CD4-positive, alpha-beta T cell treated with Interleukin-17A for 1 hour (primary cell): ENCODE results near the gene AGBL5.
"Not testable (repeated sequence)": the region's sequence is repeated elsewhere in the genome, so short reads cannot be mapped to it uniquely, and the experiment has no call there.

Source experiments
- DNase-seq: peaks from one replicate; pipeline ENCODE4 v3.0.0-alpha.2; 2020

The AGBL5 gene

DNA sequence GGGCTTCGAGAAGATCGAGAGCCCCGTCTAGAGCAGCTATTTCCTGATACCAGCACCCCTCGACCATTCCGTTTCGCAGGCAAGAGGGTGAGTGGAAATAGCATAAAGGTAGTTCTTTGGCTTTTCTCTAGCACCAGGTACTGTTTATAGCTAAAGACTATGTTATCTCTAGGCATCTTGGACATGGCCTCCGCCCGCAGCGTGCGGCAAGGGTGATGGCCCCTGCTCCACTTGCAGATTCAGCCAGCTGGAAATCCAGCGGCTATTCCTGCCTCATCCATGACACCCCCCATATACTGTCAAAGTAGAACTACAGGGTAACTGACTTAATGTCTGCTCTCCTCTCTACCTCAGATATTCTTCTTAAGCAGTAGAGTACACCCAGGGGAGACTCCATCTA is 3.3 kb downstream of the AGBL5 start:
- no peak for DNase-seq

DNA sequence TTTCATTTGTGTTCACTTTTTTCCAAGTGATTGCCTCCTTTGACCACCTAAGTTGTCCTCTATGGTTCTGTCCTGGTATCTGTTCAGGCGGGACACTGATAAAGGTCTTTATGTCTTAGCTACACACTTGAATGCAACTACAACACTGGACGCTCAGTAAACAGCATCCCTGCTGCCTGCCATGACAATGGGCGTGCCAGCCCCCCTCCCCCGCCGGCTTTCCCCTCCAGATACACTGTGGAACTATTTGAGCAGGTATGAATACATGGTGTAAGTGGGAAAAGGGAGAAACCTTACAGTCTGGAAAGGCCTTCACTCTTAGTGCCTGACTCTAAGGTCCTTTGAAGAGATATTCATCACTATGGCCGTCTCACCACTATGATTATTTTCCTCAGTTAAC is 5.7 kb downstream of the AGBL5 start:
- DNase-seq: no peak

DNA sequence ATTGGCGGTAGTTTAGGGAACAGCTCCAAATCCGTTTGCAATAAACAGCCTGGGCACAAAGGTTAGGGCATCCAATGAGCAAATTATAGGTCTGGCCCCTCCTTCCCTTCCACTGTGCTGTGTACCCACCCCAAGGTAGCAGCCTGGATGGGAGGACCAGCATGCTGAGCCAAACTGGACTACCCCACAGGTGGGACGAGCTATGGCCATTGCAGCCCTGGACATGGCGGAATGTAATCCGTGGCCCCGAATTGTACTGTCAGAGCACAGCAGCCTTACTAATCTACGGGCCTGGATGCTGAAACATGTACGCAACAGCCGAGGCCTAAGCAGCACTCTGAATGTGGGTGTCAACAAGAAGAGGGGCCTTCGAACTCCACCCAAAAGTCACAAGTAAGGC is 6.7 kb downstream of the AGBL5 start:
- DNase-seq: no peak

DNA sequence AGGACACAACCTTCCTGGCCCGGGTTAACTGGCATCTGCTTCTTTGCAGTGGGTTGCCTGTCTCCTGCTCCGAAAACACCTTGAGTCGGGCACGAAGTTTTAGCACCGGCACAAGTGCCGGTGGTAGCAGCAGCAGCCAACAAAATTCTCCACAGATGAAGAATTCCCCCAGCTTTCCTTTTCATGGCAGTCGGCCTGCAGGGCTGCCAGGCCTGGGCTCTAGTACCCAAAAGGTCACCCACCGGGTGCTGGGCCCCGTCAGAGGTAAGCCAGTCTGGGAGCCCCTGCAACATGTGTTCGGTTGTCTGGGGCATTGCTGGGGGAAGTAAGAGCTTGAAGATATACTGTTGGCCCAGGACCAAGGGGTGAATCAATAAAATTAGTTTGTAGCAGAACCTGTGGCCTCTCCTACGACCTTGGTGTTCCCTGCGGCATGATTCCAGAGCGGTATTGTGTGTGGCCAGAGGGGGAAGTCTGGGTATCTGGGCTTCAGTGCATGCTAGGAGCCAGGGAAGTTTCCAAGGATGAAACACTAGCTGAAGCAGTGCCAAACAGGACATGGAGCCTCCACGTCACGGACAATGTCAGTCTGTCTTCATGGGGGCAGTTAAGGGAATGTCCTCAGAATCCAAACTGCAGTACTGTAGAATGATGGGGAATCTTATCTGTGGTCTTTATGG is 7.8 kb downstream of the AGBL5 start:
- DNase-seq: no peak

DNA sequence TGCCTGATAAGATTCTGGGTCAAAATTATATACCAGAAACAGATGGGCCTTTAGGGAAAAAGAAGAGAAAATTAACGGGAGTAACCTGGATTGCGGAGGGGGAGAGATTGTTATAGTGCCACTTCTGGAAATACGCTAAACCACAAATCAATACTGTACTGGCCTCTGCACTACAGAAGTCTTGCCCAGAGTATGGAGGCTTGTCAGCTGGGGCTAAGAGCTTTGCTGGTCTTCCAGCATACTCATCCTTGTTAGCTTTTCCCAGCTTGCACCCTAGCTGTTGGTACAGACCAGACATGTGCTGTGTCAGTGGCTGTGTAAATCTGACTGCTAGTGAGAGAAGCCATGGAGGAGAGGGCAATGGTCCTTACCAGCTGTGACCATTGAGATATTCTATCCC is 8.9 kb downstream of the AGBL5 start:
- DNase-seq: no peak

DNA sequence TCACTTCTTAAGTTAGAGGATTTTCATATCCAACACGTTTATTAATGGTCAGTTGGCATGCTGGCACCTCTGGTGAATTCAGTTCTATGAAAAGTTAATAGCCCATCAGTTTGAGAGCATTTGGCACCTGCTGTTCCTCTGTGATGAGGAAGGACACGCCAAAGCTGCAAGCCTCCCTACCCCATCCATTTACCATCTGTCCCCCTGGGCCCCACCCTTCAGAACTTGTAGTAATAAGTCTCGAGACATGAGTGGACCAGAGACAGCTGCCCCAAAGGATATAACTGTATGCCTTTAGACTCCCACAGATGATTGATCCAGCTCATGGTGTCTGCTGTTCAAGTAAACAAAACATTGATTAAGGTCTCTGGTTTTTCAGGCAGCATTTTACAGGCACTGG is 13.7 kb downstream of the AGBL5 start:
- no peak for DNase-seq

DNA sequence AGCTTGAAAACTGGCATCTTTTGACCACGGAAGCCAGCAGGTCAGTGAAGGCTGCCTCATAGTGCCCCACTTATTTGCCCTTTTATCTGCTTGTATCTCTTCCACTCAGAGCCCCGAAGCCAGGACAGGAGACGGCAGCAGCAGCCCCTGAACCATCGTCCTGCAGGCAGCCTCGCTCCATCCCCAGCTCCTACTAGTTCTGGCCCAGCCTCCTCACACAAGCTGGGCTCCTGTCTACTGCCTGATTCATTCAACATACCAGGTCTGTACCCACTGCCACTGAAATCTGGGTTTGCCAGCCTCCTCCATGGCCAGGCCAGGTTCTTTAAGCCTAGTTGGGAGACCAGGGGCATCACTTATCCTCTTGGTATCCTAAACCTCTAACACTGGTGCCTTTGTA is 15.9 kb downstream of the AGBL5 start:
- no peak for DNase-seq

DNA sequence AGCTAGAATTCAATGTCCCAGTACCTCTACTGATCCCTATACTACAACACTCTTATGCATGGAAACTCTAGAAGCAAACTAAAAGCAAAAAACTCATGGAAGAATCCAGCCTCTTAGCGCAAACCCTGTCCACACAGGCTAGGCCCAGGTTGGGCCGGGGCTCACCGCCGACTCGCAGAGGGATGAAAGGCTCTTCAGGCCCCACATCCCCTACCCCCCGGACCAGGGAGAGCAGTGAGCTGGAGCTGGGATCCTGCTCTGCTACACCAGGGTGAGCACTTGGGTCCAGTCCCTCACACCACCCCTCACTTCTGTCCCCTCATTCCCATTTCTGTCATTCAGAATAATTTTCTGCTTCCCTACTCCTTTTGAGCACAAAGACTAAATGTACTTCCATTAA is 18.0 kb downstream of the AGBL5 start:
- DNase-seq: no peak

DNA sequence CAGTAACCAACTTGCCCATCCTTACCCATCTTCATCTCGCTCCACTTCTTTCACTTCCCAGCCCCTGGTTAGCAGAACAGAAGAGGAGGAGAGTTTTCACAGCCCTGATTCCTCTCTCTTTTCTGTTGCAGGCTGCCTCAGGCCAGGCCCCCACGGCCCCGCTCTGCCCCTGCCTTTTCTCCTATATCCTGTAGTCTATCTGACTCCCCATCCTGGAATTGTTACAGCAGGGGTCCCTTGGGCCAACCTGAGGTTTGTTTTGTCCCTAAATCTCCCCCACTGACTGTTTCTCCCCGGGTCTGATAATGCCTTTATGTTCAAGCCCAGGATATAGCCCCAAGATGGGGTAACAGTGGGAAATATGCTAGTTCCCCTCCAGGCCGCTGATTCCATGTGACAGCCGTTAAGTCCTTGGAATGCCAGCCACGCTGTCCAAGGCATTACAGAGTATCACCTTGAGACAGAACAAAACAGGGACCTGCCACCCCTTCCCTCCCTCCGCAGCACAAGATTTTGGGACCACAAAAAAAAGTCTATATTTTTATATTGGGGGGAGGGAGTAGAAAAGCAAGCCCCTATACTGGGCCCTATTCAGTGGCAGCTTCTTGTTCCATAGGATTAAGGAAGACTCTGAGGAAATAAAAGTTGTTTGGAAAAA is 18.6 kb downstream of the AGBL5 start:
- no peak for DNase-seq

DNA sequence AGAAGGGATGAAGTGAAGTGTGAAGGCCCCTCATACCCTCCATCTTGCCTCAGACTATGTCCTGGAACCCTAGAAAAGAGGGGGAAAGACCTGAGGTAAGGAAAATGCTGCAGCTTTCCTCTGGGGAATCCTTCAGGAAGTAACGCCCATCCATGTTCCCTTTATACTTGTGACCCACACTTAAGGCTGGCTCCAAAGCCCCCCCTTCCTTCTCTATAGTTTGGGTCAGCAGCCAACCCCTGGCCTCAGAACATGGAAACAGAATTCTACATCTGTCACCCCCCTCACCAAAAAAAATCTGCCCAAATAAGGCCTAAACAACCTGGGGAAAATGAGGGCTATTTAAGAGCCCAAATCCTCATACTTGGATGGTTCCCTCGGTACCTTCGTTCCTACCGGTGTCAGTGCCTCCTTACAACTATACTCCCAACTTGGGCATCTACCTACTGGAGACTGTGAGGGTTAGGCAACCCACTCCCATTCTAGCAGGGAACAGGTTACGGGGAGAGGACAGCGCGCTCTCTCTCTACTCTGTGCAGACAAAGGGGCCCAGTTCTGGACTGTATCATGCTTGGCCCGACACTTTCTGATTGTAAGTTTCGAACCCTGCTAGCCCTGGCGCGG is 19.3 kb downstream of the AGBL5 start:
- no peak for DNase-seq

DNA sequence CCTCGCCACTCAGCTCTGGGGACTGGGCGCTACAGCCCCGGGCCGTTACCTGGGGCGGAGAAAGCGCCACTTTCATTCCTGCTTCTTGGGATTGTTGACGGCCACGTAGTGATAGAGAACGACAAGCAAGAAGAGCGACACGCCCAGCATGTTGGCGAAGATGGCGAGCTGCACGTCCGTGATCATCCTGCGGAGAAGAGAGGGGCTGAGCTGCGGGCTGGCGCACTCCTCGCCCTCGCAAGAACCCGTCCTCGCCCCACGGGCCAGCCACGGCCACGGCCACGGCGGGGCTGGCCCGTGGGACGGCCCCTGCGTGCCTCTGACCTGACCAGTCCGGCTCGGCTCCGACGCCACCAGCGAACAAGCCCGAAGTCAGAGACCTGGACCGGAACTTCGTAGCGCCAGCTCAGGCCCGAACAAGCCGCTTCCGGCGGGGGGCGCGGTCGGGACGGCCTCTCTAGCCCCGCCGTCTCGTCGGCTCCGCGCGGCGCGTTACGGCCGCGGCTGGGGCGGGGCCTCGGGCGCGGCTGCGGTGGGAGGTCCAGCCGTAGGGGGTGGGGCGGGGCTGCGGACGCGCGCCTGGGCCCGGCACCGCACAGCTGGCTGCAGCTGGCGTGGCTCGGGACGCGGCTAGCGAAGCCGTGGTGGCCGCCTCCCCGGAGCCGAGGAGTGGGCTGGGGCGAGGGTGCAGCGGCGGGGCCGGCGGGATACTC is 20.0 kb downstream of the AGBL5 start, which contains the start of gene OST4:
OST4 (minus strand) TSS at position 378 of the 713 bp plus-strand sequence.
- DNase-seq: peak; percentile 91

DNA sequence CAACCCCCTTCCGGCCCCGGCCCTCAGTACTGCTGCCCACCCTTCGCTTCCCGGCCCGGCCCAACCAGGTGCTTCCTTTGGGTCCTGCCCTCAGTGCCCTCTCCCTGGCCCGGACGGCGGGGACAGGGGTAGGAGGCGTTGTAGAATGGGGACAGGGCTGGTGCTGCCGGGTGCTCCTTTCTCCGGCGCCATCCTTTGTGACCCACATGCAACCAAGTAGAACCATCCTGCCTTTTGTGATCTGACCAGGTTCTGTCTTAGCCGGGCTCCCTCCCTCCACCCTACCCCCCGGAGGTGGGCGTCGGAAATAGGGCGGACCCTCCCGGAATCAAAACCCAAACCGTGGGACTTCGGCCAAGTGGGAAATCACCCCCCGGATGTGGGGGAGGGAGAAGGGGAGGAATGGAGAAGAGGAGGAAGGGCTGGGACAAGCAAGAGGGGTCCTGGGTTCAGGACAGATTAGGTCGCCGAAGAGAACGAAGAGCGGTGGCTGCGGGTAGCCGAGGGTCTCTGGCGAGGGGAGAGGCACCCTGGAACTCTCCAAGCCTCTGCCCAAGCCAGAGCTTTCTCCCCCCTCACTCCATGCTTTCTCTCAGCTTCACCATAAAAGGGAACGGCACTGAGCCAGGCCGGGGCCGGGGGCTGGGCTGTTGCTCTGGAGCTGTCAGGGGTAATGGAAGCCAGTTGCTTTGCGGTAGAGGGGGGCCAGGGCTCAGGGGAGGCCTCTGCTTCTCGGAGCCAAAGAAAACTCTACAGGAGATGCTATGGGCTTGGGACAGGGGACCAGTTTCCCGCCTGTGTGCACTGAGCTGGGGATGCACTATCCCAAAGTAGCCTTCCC is 20.7 kb downstream of the AGBL5 start:
- peak; percentile 36 for DNase-seq

DNA sequence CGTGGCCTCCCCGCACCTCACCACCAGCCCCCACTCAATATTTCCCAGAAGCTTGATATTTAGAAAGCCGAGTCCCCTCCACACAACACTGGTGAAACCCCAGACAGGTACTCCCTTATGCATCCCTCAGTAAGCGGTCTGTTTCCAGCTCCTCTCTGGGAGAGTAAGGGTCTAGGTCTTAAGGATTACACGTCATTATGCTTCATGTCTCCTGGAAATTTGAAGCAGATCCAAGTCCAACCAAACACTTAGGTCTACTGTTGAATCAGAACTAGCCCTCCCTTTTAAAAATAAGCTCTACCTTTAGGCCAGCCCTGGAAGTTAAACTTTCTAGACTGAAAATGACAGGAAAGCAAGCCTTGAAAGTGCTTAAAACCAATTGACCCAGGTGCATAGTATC is 21.5 kb downstream of the AGBL5 start:
- DNase-seq: no peak

DNA sequence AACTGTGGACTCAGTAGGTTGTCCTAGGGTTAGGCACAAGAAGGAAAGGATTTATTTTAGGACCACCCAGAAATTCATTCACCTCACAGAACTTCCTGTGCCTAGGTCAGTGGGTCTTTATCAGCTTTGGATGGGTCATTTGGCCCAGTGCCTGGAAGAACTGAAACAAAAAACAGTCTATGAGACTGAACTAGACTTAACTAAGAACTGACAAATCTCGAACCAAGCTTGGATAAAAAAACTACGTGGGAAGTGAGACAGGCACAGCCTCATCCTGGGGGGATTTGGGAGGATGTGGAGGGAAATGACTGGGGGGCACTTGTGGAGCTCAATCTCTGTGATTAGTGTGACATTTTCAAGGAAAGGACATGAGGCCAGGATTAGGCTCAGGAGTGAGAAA is 22.3 kb downstream of the AGBL5 start:
- no peak for DNase-seq

DNA sequence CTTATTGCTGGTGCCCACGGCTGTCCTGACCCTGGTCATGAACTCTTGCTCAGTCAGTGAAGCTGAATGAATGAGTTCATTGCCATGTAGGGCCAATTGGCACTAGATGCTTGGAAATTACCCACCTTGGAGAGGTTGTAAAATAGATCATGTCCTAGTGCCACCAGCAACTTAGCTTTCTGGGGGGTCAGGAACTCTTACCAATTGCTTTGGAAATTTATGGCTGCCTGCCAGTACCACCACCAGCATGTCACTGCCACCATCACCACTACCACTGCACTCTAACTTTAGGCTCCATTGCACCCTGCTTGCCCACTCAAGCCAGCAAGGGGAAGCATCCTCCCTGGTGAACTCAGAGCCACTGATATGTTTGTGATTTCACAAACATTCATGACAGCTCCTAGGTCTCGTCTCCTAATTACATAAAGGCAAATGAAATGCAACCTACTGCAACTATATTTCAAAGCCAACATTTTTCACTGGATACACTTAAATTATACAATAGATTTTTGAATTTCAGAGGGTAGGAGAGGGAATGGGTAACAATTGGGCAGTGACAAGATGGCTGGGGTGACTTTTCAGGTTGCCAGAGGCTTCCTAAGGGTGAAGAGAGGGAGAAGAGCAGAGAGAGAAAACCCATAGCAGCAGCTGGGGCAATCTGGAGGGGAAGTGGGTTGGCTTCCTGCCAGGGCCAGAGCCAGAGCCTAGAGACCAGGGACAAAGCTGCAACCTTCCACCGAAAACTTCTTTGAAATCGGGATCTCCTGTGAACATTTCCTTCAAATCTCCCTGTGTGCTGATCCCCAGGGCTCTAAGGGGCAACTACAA is 23.5 kb downstream of the AGBL5 start:
- peak; percentile 65 for DNase-seq

DNA sequence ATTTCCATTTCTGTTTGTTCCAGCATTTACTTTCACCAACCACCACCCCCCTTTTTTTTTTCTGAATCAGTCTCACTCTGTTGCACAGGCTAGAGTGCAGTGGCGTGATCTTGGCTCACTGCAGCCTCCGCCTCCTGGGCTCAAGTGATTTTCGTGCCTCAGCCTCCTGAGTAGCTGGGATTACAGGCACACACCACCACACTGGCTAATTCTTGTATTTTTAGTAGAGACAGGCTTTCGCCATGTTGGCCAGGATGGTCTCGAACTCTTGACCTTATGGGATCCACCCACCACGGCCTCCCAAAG is 24.1 kb downstream of the AGBL5 start:
- DNase-seq: not testable (repeated sequence)

DNA sequence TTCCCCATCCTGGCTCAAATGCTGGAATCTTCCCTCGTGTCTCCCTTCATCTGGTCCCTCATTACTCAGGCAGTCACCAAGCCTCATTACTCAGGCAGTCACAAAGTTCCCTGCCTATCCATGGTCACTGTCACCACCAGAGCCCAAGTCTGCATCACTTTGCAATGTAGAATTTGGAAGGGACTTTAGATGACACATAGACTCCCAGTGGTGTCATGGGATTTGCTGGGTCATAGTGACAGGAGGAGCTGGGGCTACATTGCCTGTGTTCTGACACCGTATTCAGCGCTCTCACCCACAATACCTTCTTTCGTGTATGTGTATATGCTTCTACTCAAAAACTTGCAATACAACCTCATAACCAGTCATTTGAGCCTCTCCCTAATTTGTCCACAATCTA is 24.9 kb downstream of the AGBL5 start:
- no peak for DNase-seq

DNA sequence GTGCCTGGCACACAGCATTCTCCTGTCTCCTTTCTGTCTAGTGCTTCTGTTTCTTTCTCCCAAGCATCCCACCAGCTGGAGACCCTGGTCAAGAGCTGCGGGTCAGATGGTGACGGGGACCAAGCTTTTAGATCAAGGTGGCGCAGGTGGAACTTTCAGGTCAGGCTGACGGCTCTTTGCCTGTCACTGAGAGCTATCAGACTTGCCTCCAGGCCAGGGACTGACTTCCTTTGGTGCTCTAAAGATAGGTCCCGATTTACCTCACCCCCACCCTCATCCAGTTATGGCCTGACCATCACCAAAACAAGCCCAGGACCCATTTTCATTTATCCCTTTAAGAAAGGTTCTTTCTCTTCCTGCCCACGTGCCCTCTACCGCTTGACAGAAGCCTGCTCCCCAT is 25.8 kb downstream of the AGBL5 start:
- no peak for DNase-seq

DNA sequence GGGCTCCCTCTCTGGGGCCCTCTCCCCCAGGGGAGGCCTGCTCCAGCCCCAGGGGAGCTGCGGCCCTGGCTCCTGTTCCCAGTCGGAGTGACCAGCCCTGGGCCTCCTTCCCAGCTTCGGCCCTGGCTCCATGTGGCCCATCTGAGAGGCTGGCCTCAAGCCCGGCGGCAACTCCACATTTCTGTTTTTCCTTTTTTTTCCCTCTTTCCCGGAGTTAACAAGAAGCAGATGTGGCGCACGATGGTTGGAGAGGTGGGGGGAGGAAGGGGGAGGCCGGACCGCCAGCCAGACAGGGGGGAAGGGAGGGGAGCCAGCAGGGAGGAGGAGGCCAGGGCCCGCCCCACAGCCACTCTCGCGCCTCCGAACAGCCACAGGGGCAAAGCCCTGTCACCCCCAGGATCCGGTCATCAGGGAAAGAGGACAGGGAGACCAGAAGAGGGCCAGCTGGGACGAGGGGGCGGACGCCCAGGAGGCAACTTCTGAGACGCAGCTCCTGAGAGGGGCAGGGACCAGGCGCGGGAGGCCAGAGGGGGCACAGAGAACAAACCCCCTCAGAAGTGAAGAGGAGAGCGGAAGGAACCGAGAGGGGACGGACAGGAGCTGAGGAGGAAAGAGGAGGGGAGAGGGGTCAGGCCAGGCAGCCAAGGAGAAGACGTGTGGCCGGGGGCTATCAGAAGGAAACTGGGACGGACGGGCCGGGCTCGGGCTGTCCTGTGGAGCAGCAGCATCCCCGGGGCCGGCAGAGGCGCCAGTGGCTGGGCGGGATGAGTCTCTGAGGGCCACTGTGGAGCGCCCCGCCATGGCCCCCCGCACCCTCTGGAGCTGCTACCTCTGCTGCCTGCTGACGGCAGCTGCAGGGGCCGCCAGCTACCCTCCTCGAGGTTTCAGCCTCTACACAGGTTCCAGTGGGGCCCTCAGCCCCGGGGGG is 27.1 kb downstream of the AGBL5 start, which contains the start of gene EMILIN1:
EMILIN1 (plus strand) TSS at position 349 of the 928 bp plus-strand sequence; CDS start at position 800, 451 bp downstream.
- no peak for DNase-seq

DNA sequence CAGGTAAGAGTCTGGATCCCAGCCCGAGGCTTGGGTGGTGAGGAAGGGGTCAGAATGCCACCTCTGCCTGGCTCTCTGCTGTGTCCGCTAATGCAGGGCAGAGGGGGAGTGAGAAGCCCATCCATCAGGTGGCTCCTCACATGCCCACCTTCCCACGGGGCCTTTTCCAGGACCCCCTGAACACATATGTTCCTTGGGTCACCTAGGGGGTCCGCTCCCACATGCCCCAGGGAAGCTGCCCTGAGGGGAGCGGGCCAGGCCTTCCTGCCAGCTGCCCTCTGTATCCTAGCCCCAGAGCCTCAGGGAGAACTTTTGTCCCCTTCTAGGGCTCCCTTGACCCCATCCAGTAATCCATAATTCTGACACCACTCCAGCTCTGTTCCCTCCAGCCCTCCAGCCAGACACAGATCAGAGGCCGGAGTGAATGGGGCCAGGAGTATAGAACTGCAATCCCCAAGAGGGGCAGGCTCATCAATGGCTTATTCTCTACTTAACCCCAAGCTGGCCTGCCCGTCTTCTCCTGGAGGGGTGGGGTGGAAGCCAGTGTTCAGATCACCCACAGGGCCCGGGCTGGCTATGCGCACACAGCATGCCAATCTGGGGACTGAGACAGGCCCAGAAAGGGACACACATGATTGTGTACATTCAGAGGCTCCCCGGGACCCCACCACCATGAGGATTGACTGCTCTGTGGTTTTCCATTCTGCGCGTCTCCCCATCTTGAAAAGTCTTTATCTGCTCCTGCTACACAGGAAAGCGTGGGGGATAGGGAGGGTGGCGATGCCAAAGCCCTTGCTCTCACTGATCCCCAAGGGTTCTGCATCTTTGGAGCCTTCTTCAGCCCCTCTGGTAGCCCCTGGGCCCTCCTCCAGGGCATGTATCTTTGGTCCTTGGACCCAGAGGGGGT is 28.0 kb downstream of the AGBL5 start:
- no peak for DNase-seq
